Stomach smooth muscle (tissue), 2 donors: ENCODE results near the gene TYMP.

ENCODE experiments used
- H3K27ac ChIP-seq: one replicate; pipeline ENCODE4 v1.7.0; 2013; ENCODE audit warnings: mild to moderate bottlenecking, low read length, inconsistent platforms
- H3K27me3 ChIP-seq, 2 donors: one replicate each; pipeline ENCODE4 v1.7.0; 2013; ENCODE audit warnings: low read length in 2 of 2; ENCODE audit not compliant: insufficient read depth in 2 of 2, control insufficient read depth in 1 of 2
- H3K36me3 ChIP-seq, 2 donors: one replicate each; pipeline ENCODE4 v1.7.0; 2013; ENCODE audit warnings: low read length in 2 of 2; ENCODE audit not compliant: control insufficient read depth in 2 of 2, insufficient read depth in 2 of 2
- H3K4me1 ChIP-seq: one replicate; pipeline ENCODE4 v1.7.0; 2013; ENCODE audit warnings: low read length; ENCODE audit not compliant: control insufficient read depth, insufficient read depth
- H3K4me3 ChIP-seq, 2 donors: one replicate each; pipeline ENCODE4 v1.7.0; 2013; ENCODE audit warnings: low read length in 2 of 2
- H3K9ac ChIP-seq, 2 donors: one replicate each; pipeline ENCODE4 v1.7.0; 2013; ENCODE audit warnings: low read length in 2 of 2, mild to moderate bottlenecking in 1 of 2
- H3K9me3 ChIP-seq, 2 donors: one replicate each; pipeline ENCODE4 v1.7.0; 2013; ENCODE audit warnings: low read length in 2 of 2; ENCODE audit not compliant: control insufficient read depth in 2 of 2
- donor health status: healthy.
- donor health status: Pancreatic carcinoma.

TYMP gene

DNA sequence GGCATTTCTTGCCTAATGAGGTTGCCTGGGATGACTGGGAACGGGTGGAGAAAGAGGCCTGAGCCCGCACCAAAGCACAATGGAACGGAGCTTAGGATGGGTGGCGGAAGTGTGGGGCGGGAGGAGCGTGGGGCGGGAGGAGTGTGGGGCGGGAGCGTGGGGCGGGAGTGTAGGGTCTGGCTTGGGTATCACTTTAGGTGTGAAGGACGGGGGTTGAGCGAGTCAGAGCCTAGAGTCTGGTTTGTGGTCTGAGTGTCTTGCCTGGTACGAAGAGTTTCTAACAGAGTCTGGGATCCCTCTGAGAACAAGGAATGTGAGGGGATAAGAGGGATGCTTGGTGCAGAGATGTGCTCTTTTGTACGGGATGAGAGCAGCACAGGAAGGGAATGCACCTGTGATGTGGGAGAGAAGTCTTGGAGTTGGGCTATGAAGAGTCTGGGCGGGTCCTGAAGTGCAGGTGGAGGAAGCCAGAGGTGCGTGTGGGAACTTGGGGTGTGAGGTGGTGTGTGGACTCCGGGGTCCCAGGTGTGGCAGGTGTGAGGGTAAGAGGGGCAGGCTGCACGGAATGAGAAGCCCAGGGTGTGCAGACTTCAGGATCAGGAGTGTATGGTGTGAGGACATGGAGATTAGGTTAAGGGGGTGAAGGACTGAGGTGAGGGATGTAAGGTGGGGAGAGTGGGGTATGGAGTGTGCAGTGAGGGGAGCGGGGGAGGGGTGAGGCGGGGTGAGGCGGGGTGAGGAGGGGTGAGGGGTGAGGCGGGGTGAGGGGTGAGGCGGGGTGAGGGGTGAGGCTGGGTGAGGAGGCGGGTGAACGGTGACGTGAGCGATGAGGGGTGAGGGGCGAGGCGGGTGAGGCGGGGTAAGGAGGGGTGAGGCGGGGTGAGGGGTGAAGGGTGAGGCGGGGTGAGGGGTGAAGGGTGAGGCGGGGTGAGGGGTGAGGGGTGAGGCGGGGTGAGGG, 31.9 kb upstream of the TYMP start:
- Histone ChIP-seq H3K4me3 (no peak overlapping the region), H3K27ac (no peak overlapping the region)

GRCh38 chr22:50560034-50560433, 30.2 kb upstream of the TYMP start:
- H3K4me3 ChIP-seq: no peak overlapping the region
- H3K9me3 ChIP-seq: no peaks in the 10 kb centered on the region
- no peak overlapping the region for H3K27ac ChIP-seq
- no peaks in the 10 kb centered on the region for H3K36me3 ChIP-seq
- H3K9ac ChIP-seq: no peak overlapping the region
- peaks cover 10% of the 10 kb centered on the region for H3K4me1 ChIP-seq
- peaks cover 0 to 3% of the 10 kb centered on the region in 2 donors for H3K27me3 ChIP-seq

More for the DNA sequence above, 31.9 kb upstream of the TYMP start:
- H3K9me3 ChIP-seq: no peaks in the 10 kb centered on the region
- no peaks in the 10 kb centered on the region for H3K36me3 ChIP-seq
- no peak overlapping the region for H3K9ac ChIP-seq
- peaks cover 10% of the 10 kb centered on the region for H3K4me1 ChIP-seq
- H3K27me3 ChIP-seq: peaks cover 0 to 3% of the 10 kb centered on the region in 2 donors

DNA sequence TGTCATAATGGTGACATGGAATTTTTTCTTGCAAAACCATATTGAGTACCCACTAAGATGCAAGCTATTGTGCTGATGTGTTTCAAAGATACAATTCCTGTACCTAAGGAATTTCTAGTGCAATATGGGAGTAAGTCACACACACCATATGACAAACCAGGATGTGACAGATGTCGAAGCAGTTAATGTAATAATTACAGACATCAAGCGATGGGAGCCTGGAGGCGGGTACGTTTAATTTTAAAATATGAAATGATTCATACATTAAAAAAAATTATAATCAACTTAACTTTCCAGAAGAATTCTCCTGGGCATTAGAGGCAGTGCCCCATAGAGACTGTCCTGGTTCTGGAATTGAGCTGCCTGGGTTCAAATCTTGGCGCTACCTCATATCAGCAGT, 26.9 kb upstream of the TYMP start:
- no peak overlapping the region for H3K9ac ChIP-seq
- H3K9me3 ChIP-seq: no peaks in the 10 kb centered on the region
- no peaks in the 10 kb centered on the region for H3K36me3 ChIP-seq
- peaks cover 0 to 7% of the 10 kb centered on the region in 2 donors for H3K27me3 ChIP-seq
- H3K27ac ChIP-seq: no peak overlapping the region
- H3K4me3 ChIP-seq: no peak overlapping the region
- no peaks in the 10 kb centered on the region for H3K4me1 ChIP-seq

- Histone ChIP-seq H3K9me3 (no peaks in the 10 kb centered on the region), H3K36me3 (no peaks in the 10 kb centered on the region), H3K4me1 (no peaks in the 10 kb centered on the region), H3K4me3 (no peak overlapping the region), H3K27ac (no peak overlapping the region), H3K27me3 (peaks cover 19 to 28% of the 10 kb centered on the region in 2 donors), H3K9ac (no peak overlapping the region)
Observed at GRCh38 chr22:50553310-50553709, 23.5 kb upstream of the TYMP start.

DNA sequence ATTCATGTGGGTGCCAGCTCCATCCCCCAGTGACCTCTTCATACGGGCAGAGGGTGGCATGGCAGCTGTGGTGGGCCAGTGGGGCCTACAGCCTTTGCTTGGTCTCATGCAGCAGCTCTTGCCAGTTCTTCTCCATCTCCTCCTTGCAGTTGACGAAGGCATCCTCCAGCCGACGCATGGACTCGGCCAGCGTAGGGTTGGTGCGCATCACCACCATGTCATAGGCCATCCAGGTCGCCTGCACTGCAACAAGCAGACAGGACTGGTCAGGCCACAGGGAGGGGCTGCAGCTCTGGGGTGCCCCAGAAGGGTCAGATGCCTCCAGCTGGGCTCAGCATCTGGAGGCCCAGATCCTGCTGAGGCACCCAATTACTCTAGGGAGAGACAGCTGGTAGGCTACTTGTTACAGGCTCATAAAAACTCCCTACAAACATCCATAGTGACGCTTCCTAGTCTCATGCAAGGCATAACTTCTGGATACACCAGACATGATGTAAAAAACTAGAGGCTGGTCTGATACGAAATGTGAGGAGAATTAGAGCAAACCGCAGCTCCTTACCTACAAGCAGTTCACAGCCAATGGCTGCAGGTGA, 21.4 kb upstream of the TYMP start:
- no peak overlapping the region for H3K9ac ChIP-seq
- no peaks in the 10 kb centered on the region for H3K36me3 ChIP-seq

DNA sequence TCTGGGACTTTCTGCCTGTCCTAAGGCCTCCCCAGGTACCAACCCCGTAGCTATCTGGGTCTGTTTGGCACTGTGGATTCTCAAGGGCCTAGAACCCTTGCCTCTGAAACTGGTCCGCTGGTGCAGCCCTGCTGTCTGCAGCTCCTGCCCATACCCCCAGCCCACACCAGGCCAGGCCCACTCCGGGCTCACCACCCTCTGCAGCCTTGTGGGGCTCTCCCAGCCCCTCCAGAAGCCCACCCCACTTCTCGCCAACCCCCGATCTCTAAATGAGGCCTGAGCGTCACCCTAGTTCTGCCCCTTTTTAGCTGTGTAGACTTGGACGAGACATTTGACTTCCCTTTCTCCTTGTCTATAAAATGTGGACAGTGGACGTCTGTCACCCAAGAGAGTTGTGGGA, 20.6 kb upstream of the TYMP start:
- Histone ChIP-seq H3K9me3 (no peaks in the 10 kb centered on the region), H3K27ac (no peak overlapping the region), H3K36me3 (no peaks in the 10 kb centered on the region), H3K9ac (no peak overlapping the region), H3K4me3 (no peak overlapping the region), H3K27me3 (peaks cover 29 to 41% of the 10 kb centered on the region in 2 donors), H3K4me1 (peaks cover 3% of the 10 kb centered on the region)

More for the DNA sequence above, 21.4 kb upstream of the TYMP start:
- peaks cover 21 to 36% of the 10 kb centered on the region in 2 donors for H3K27me3 ChIP-seq
- H3K4me3 ChIP-seq: no peak overlapping the region
- H3K4me1 ChIP-seq: peaks cover 3% of the 10 kb centered on the region
- no peaks in the 10 kb centered on the region for H3K9me3 ChIP-seq
- H3K27ac ChIP-seq: no peak overlapping the region

- peaks cover 39 to 51% of the 10 kb centered on the region in 2 donors for H3K27me3 ChIP-seq
- H3K27ac ChIP-seq: no peak overlapping the region
- no peaks in the 10 kb centered on the region for H3K9me3 ChIP-seq
- peaks cover 8% of the 10 kb centered on the region for H3K4me1 ChIP-seq
- H3K36me3 ChIP-seq: no peaks in the 10 kb centered on the region
- peak overlapping the region in 1 of 2 donors; percentile 35 for H3K4me3 ChIP-seq
- no peak overlapping the region for H3K9ac ChIP-seq
Observed at GRCh38 chr22:50548921-50549790, 19.3 kb upstream of the TYMP start.

GRCh38 chr22:50548040-50548920, 18.5 kb upstream of the TYMP start:
- H3K27me3 ChIP-seq: peaks cover 39 to 55% of the 10 kb centered on the region in 2 donors
- no peak overlapping the region for H3K9ac ChIP-seq
- peaks cover 10% of the 10 kb centered on the region for H3K4me1 ChIP-seq
- H3K4me3 ChIP-seq: peak overlapping the region in 1 of 2 donors; percentile 35
- no peaks in the 10 kb centered on the region for H3K9me3 ChIP-seq
- H3K27ac ChIP-seq: no peak overlapping the region
- no peaks in the 10 kb centered on the region for H3K36me3 ChIP-seq

GRCh38 chr22:50547263-50547985, 17.6 kb upstream of the TYMP start:
- Histone ChIP-seq H3K36me3 (no peaks in the 10 kb centered on the region), H3K4me3 (no peak overlapping the region), H3K27me3 (peaks cover 41 to 55% of the 10 kb centered on the region in 2 donors), H3K27ac (no peak overlapping the region), H3K9ac (no peak overlapping the region), H3K9me3 (no peaks in the 10 kb centered on the region), H3K4me1 (peaks cover 10% of the 10 kb centered on the region)
